Prostate gland (tissue), 2 donors: ENCODE data around the gene LGR4. TPM values are rescaled to one million over a fixed set of nuclear protein-coding genes. Genes with fewer than 3 reads are reported as not detected.

Source experiments
- DNase-seq: peaks from one replicate; pipeline ENCODE4 v3.0.0-alpha.2; 2019; ENCODE audit warnings: low spot score
- H3K27ac ChIP-seq, 2 donors: fragments of 200-600 bp; sonication (generic); 2 replicates each; pipeline ENCODE4 v1.5.1; 2017 to 2019
- H3K27me3 ChIP-seq: fragments of 200-600 bp; sonication (generic); replicated peaks from 2 replicates; pipeline ENCODE4 v1.5.1; 2019; ENCODE audit not compliant: insufficient read depth
- H3K36me3 ChIP-seq, 2 donors: fragments of 200-600 bp; sonication (generic); 1 replicate in 1 of 2; 2 replicates in 1 of 2; pipeline versions ENCODE4 v1.5.1 to v1.8.1; 2017 to 2019
- H3K4me1 ChIP-seq: fragments of 200-600 bp; sonication (generic); replicated peaks from 2 replicates; pipeline ENCODE4 v1.5.1; 2019
- H3K4me3 ChIP-seq, 2 donors: fragments of 200-600 bp; sonication (generic); 2 replicates each; pipeline ENCODE4 v1.5.1; 2017 to 2019
- H3K9me3 ChIP-seq: fragments of 200-600 bp; sonication (generic); 2 replicates; pipeline ENCODE4 v1.5.1; 2017
- CTCF ChIP-seq, 4 experiments: fragments of 200-600 bp in 2 of 4; fragments of 450-650 bp in 2 of 4; sonication (generic) in 2 of 4; IDR thresholded peaks; 1 replicate in 3 of 4; 2 replicates in 1 of 4; pipeline ENCODE4 v1.5.1; 2016 to 2019; ENCODE audit warnings: antibody characterized with exemption in 4 of 4, mild to moderate bottlenecking in 2 of 4, moderate library complexity in 2 of 4
- POLR2A ChIP-seq: fragments of 450-650 bp; IDR thresholded peaks from one replicate; pipeline ENCODE4 v1.6.1; 2016; ENCODE audit warnings: antibody characterized with exemption, mild to moderate bottlenecking
- POLR2AphosphoS5 ChIP-seq: sonication (generic); formaldehyde crosslinking; IDR thresholded peaks from one replicate; pipeline ENCODE4 v1.6.1; 2017; ENCODE audit warnings: antibody characterized with exemption
- WGBS: methylation state at CpG from one replicate; pipeline ENCODE4 v1.1.5; 2018; 5-methylcytosine and 5-hydroxymethylcytosine counted together
- intact Hi-C: fragments of 100-400 bp; cut with DNase I; formaldehyde crosslinking; loops from one replicate; pipeline ENCODE4 v1.14.2; 2022
- total RNA-seq, 2 donors: library from RNA; depleted of rRNA; stranded (reverse); fragments of >200 nt; gene quantifications; one replicate each; pipeline ENCODE4 v1.1.0, GENCODE V29; 2016

LGR4 gene
- total RNA-seq, 2 donors from 2014 or later: 49.2 to 97.2 TPM

- Histone ChIP-seq H3K4me3 (peak overlapping the region; percentile 85 to 96), H3K27me3 (no peaks in the 10 kb centered on the region), H3K9me3 (no peaks in the 10 kb centered on the region), H3K27ac (peak overlapping the region; percentile 82 to 94), H3K4me1 (peaks cover 8% of the 10 kb centered on the region), H3K36me3 (no peaks in the 10 kb centered on the region)
- peak; percentile 35 for DNase-seq
- intact Hi-C loops: loop anchor here (10.0 kb wide), 1 partner anchor 107 kb away; the partner anchor contains the start of gene CCDC34
- no peak for TF ChIP-seq CTCF (IDR thresholded peaks at IDR 0.05)
- TF ChIP-seq POLR2A: no peak
- no peak for TF ChIP-seq POLR2AphosphoS5
- under 1% methylated on average over 44 of the region's 79 CpGs for WGBS
Observed at GRCh38 chr11:27471589-27472397, 797 bp downstream of the LGR4 start.

GRCh38 chr11:27470826-27471588 is 1.6 kb downstream of the LGR4 start:
- peak; percentile 16 for DNase-seq
- H3K27me3 ChIP-seq: no peaks in the 10 kb centered on the region
- peak overlapping the region; percentile 85 to 96 for H3K4me3 ChIP-seq
- H3K4me1 ChIP-seq: peaks cover 8% of the 10 kb centered on the region
- 12% methylated on average over 21 of the region's 21 CpGs for WGBS
- peak overlapping the region; percentile 82 to 94 for H3K27ac ChIP-seq
- no peaks in the 10 kb centered on the region for H3K9me3 ChIP-seq
- TF ChIP-seq POLR2AphosphoS5 (peak; percentile 21), CTCF (IDR thresholded peaks at IDR 0.05) (no peak), POLR2A (no peak)
- H3K36me3 ChIP-seq: no peaks in the 10 kb centered on the region
- intact Hi-C loops: loop anchor here (10.0 kb wide), 1 partner anchor 106 kb away; the partner anchor contains the start of gene CCDC34

- Histone ChIP-seq H3K4me1 (peaks cover 8% of the 10 kb centered on the region), H3K4me3 (peak overlapping the region; percentile 24 to 85), H3K36me3 (no peaks in the 10 kb centered on the region), H3K9me3 (no peaks in the 10 kb centered on the region), H3K27ac (peak overlapping the region; percentile 82 to 94), H3K27me3 (no peaks in the 10 kb centered on the region)
- DNase-seq: no peak
- 34% methylated on average over 3 of the region's 3 CpGs for WGBS
- no peak for TF ChIP-seq CTCF (IDR thresholded peaks at IDR 0.05)
- TF ChIP-seq POLR2A: no peak
- TF ChIP-seq POLR2AphosphoS5: no peak
- intact Hi-C loops: loop anchor here (10.0 kb wide), 1 partner anchor 105 kb away; the partner anchor contains the start of gene CCDC34
Observed at GRCh38 chr11:27470166-27470565, 2.4 kb downstream of the LGR4 start.

- intact Hi-C loops: no loop called here
- H3K9me3 ChIP-seq: no peaks in the 10 kb centered on the region
- H3K4me3 ChIP-seq: peak overlapping the region; percentile 4 to 24
- H3K27me3 ChIP-seq: no peaks in the 10 kb centered on the region
- no peaks in the 10 kb centered on the region for H3K36me3 ChIP-seq
- H3K27ac ChIP-seq: peak overlapping the region; percentile 26 to 82
- peak; percentile 33 for DNase-seq
- WGBS: 43% methylated on average over 8 of the region's 8 CpGs
- TF ChIP-seq POLR2AphosphoS5 (peak; percentile 25), POLR2A (no peak)
- peaks cover 8% of the 10 kb centered on the region for H3K4me1 ChIP-seq
Observed at GRCh38 chr11:27468995-27469695, 3.4 kb downstream of the LGR4 start.
